ENCODE measurements around the gene EGFL7. TPM values are rescaled to one million over a fixed set of nuclear protein-coding genes. Genes with fewer than 3 reads are reported as not detected.

Gene EGFL7
- total RNA-seq, 1 experiment from 2014 or later, result 38.0 TPM

GRCh38 chr9:136613824-136614371, 48.8 kb upstream of the EGFL7 start:
- H3K27ac ChIP-seq (ENCODE audit: insufficient read length, low read depth, low read length), result no peak overlapping the region
- no peak overlapping the region for H2BK5ac ChIP-seq (ENCODE audit: insufficient read length, low read length)
- H4K5ac ChIP-seq (ENCODE audit: insufficient read length, low read depth, low read length), result no peak overlapping the region
- no peak overlapping the region for H2AFZ ChIP-seq (ENCODE audit: low read length)
- no peak overlapping the region for H2BK12ac ChIP-seq (ENCODE audit: insufficient read length, low read depth, low read length)
- no peak overlapping the region for H4K8ac ChIP-seq (replicated peaks; ENCODE audit: insufficient read length, low read depth, low read length)
- no peaks in the 10 kb centered on the region; the same call in 1 of the 2 replicates for H3K4me1 ChIP-seq (ENCODE audit: insufficient read depth, low read length)
- no peak overlapping the region; a peak in 1 of 7 replicates for H3K27ac Mint-ChIP-seq
- no peak overlapping the region for H2BK15ac ChIP-seq (ENCODE audit: low read depth, low read length)
- H3K79me1 ChIP-seq (ENCODE audit: insufficient read depth, low read depth, low read length, poor library complexity, severe bottlenecking), result no peaks in the 10 kb centered on the region
- H3K4ac ChIP-seq (ENCODE audit: low read depth, low read length), result no peak overlapping the region
- DNase-seq, result no peak
- H3K23me2 ChIP-seq (ENCODE audit: insufficient read length, low read depth, low read length, poor library complexity, severe bottlenecking), result no peaks in the 10 kb centered on the region
- WGBS (ENCODE audit: extremely low coverage, insufficient read length, low lambda C conversion rate), result no CpG with 5 or more reads among the region's 19 CpGs
- H3K4me2 ChIP-seq (ENCODE audit: insufficient read depth, insufficient read length, low read length), result no peak overlapping the region
- no peaks in the 10 kb centered on the region for H3K27me3 ChIP-seq (ENCODE audit: insufficient read depth, low read length)
- H3K18ac ChIP-seq (ENCODE audit: insufficient read length, low read depth, low read length), result no peak overlapping the region
- no peak overlapping the region for H3K23ac ChIP-seq (ENCODE audit: insufficient read length, low read depth, low read length)
- TF ChIP-seq CTCF (conservative IDR thresholded peaks at IDR 0.05), result no peak
- no peak overlapping the region for H2BK120ac ChIP-seq (ENCODE audit: low read depth, low read length, poor library complexity, severe bottlenecking)
- H3K4me3 Mint-ChIP-seq, result no peak overlapping the region
- H4K20me1 ChIP-seq (ENCODE audit: control insufficient read depth, insufficient read depth, insufficient read length), result no peaks in the 10 kb centered on the region
- no peak overlapping the region for H2BK20ac ChIP-seq (ENCODE audit: low read depth, low read length, poor library complexity, severe bottlenecking)
- no peak overlapping the region for H4K91ac ChIP-seq (ENCODE audit: insufficient read length, low read depth, low read length)
- H3K4me1 Mint-ChIP-seq, result peaks cover 12 to 15% of the 10 kb centered on the region in 2 experiments
- H2AK5ac ChIP-seq (ENCODE audit: insufficient read length, low read length), result no peak overlapping the region
- no peaks in the 10 kb centered on the region for H3K36me3 Mint-ChIP-seq (ENCODE audit: insufficient read depth in 1 of 3, low read depth in 3 of 3)
- no peaks in the 10 kb centered on the region for H3K79me2 ChIP-seq (ENCODE audit: insufficient read depth, low read length)
- no peak overlapping the region for H3K56ac ChIP-seq (ENCODE audit: insufficient read length, low read depth, low read length)
- H3K14ac ChIP-seq (ENCODE audit: insufficient read depth, low read length), result no peak overlapping the region; the same call in 1 of the 2 replicates
- no peak overlapping the region for H3K9ac ChIP-seq (ENCODE audit: extremely low read depth, insufficient read length, low read length)
- H3K9me3 ChIP-seq (ENCODE audit: control insufficient read depth, low read depth, low read length), result no peaks in the 10 kb centered on the region
- H3T11ph ChIP-seq (ENCODE audit: low read length), result no peak overlapping the region
- no peaks in the 10 kb centered on the region for H3K9me3 Mint-ChIP-seq
- H3K27me3 Mint-ChIP-seq (ENCODE audit: low read depth), result peaks cover 6% of the 10 kb centered on the region

All from H9 (cell line).